HEK293 (cell line): ENCODE data around the gene SEC22B.
"Not testable (repeated sequence)": the region's sequence is repeated elsewhere in the genome, so short reads cannot be mapped to it uniquely, and the experiment has no call there.

ENCODE experiments used
- CTCF ChIA-PET: fragments of 350-600 bp; formaldehyde crosslinking; extraction: SDS; loops from one replicate; lab custom pipeline; 2021; ENCODE audit warnings: antibody characterized with exemption; lab: Yijun Ruan, JAX
- POLR2A ChIA-PET: fragments of 300-600 bp; formaldehyde crosslinking; extraction: SDS; loops from one replicate; lab custom pipeline; 2020; ENCODE audit warnings: antibody characterized with exemption, inconsistent platforms; lab: Yijun Ruan, JAX
- H3K27ac ChIP-seq: fragments of 200-500 bp; sonication (Bioruptor generic); 2 replicates; pipeline ENCODE4 v1.5.1; 2014; ENCODE audit warnings: low read depth, low read length, control low read depth, inconsistent platforms; ENCODE audit errors: extremely low read depth
- H3K36me3 ChIP-seq, 2 experiments: fragments of 200-500 bp in 1 of 2; sonication (Bioruptor generic) in 1 of 2; 1 replicate in 1 of 2; 2 replicates in 1 of 2; pipeline ENCODE4 v1.5.1; 2014 to 2017; ENCODE audit warnings: inconsistent platforms in 2 of 2, low read length in 2 of 2; ENCODE audit not compliant: control insufficient read depth in 2 of 2, insufficient read depth in 1 of 2
- H3K4me1 ChIP-seq: fragments of 200-500 bp; sonication (Bioruptor generic); 2 replicates; pipeline ENCODE4 v1.5.1; 2014; ENCODE audit warnings: mild to moderate bottlenecking, low read length, inconsistent platforms; ENCODE audit not compliant: control insufficient read depth, insufficient read depth
- H3K4me3 ChIP-seq: 2 replicates; pipeline ENCODE4 v1.5.1; 2011; ENCODE audit warnings: low read depth, mild to moderate bottlenecking, control low read depth, low read length, moderate library complexity
- H3K9me3 ChIP-seq: fragments of 200-500 bp; sonication (Bioruptor generic); 2 replicates; pipeline ENCODE4 v1.5.1; 2014; ENCODE audit warnings: low read depth, low read length, inconsistent platforms; ENCODE audit not compliant: control insufficient read depth, insufficient read depth
- ZNF394 ChIP-seq: fragments of 450-650 bp; formaldehyde crosslinking; IDR thresholded peaks from 2 replicates; pipeline ENCODE4 v1.5.1; 2016; ENCODE audit warnings: missing biosample characterization, missing genetic modification characterization, mild to moderate bottlenecking, moderate library complexity, borderline replicate concordance

Gene SEC22B

GRCh38 chr1:120131611-120132405 is 44.5 kb downstream of the SEC22B start:
- TF ChIP-seq ZNF394 (tag by site-specific recombination) = 0 out of 2 replicates have a peak, but pooled peaks have one; percentile 25
- CTCF ChIA-PET, H3K27ac ChIP-seq, POLR2A ChIA-PET, H3K9me3 ChIP-seq, H3K36me3 ChIP-seq, H3K4me1 ChIP-seq, H3K4me3 ChIP-seq: not testable (repeated sequence)

- H3K27ac ChIP-seq, H3K4me3 ChIP-seq, POLR2A ChIA-PET, CTCF ChIA-PET, H3K9me3 ChIP-seq, H3K36me3 ChIP-seq, H3K4me1 ChIP-seq: not testable (repeated sequence)
These were observed 48.4 kb downstream of the SEC22B start for GRCh38 chr1:120127921-120128320.

- H3K36me3 ChIP-seq, H3K27ac ChIP-seq, H3K4me1 ChIP-seq, CTCF ChIA-PET, H3K4me3 ChIP-seq, H3K9me3 ChIP-seq, POLR2A ChIA-PET: not testable (repeated sequence)
These were observed 50.1 kb downstream of the SEC22B start for GRCh38 chr1:120126216-120126615.

GRCh38 chr1:120124628-120125027 is 51.7 kb downstream of the SEC22B start:
- H3K4me1 ChIP-seq, H3K9me3 ChIP-seq, POLR2A ChIA-PET, CTCF ChIA-PET, H3K27ac ChIP-seq, H3K4me3 ChIP-seq, H3K36me3 ChIP-seq: not testable (repeated sequence)

GRCh38 chr1:120123813-120124510 is 52.4 kb downstream of the SEC22B start:
- H3K4me3 ChIP-seq, H3K36me3 ChIP-seq, POLR2A ChIA-PET, H3K9me3 ChIP-seq, H3K27ac ChIP-seq, CTCF ChIA-PET, H3K4me1 ChIP-seq: not testable (repeated sequence)

GRCh38 chr1:120122262-120122893 is 53.9 kb downstream of the SEC22B start:
- H3K27ac ChIP-seq, CTCF ChIA-PET, H3K36me3 ChIP-seq, POLR2A ChIA-PET, H3K4me3 ChIP-seq, H3K4me1 ChIP-seq, H3K9me3 ChIP-seq: not testable (repeated sequence)

GRCh38 chr1:120121830-120122229 is 54.5 kb downstream of the SEC22B start:
- CTCF ChIA-PET, H3K4me3 ChIP-seq, H3K27ac ChIP-seq, H3K4me1 ChIP-seq, H3K9me3 ChIP-seq, POLR2A ChIA-PET, H3K36me3 ChIP-seq: not testable (repeated sequence)

- POLR2A ChIA-PET, H3K4me1 ChIP-seq, H3K27ac ChIP-seq, H3K36me3 ChIP-seq, H3K9me3 ChIP-seq, CTCF ChIA-PET, H3K4me3 ChIP-seq: not testable (repeated sequence)
These were observed 55.8 kb downstream of the SEC22B start for GRCh38 chr1:120120525-120120924.

- POLR2A ChIA-PET, CTCF ChIA-PET, H3K36me3 ChIP-seq, H3K9me3 ChIP-seq, H3K4me3 ChIP-seq, H3K4me1 ChIP-seq: not testable (repeated sequence)
- 0 out of 2 replicates have a peak overlapping the region, but pooled peaks have one; percentile 24 for H3K27ac ChIP-seq
These were observed 58.7 kb downstream of the SEC22B start for GRCh38 chr1:120117371-120118177.

- POLR2A ChIA-PET, H3K9me3 ChIP-seq, H3K27ac ChIP-seq, H3K4me1 ChIP-seq, H3K4me3 ChIP-seq, H3K36me3 ChIP-seq, CTCF ChIA-PET: not testable (repeated sequence)
These were observed 60.2 kb downstream of the SEC22B start for GRCh38 chr1:120116094-120116493.
